Prostate gland (tissue), 2 donors: Measurements from ENCODE around the gene RBM33. TPM values are rescaled to one million over a fixed set of nuclear protein-coding genes. Genes with fewer than 3 reads are reported as not detected.

Experiments
- DNase-seq: peaks from one replicate; pipeline ENCODE4 v3.0.0-alpha.2; 2019; ENCODE audit warnings: low spot score
- H3K27ac ChIP-seq, 2 donors: fragments of 200-600 bp; sonication (generic); 2 replicates each; pipeline ENCODE4 v1.5.1; 2017 to 2019
- H3K27me3 ChIP-seq: fragments of 200-600 bp; sonication (generic); replicated peaks from 2 replicates; pipeline ENCODE4 v1.5.1; 2019; ENCODE audit not compliant: insufficient read depth
- H3K36me3 ChIP-seq, 2 donors: fragments of 200-600 bp; sonication (generic); 1 replicate in 1 of 2; 2 replicates in 1 of 2; pipeline versions ENCODE4 v1.5.1 to v1.8.1; 2017 to 2019
- H3K4me1 ChIP-seq: fragments of 200-600 bp; sonication (generic); replicated peaks from 2 replicates; pipeline ENCODE4 v1.5.1; 2019
- H3K4me3 ChIP-seq, 2 donors: fragments of 200-600 bp; sonication (generic); 2 replicates each; pipeline ENCODE4 v1.5.1; 2017 to 2019
- H3K9me3 ChIP-seq: fragments of 200-600 bp; sonication (generic); 2 replicates; pipeline ENCODE4 v1.5.1; 2017
- POLR2A ChIP-seq: fragments of 450-650 bp; IDR thresholded peaks from one replicate; pipeline ENCODE4 v1.6.1; 2016; ENCODE audit warnings: antibody characterized with exemption, mild to moderate bottlenecking
- POLR2AphosphoS5 ChIP-seq: sonication (generic); formaldehyde crosslinking; IDR thresholded peaks from one replicate; pipeline ENCODE4 v1.6.1; 2017; ENCODE audit warnings: antibody characterized with exemption
- WGBS: methylation state at CpG from one replicate; pipeline ENCODE4 v1.1.5; 2018; 5-methylcytosine and 5-hydroxymethylcytosine counted together
- intact Hi-C: fragments of 100-400 bp; cut with DNase I; formaldehyde crosslinking; loops from one replicate; pipeline ENCODE4 v1.14.2; 2022
- total RNA-seq, 2 donors: library from RNA; depleted of rRNA; stranded (reverse); fragments of >200 nt; gene quantifications; one replicate each; pipeline ENCODE4 v1.1.0, GENCODE V29; 2016
- TF ChIP-seq, protein P1 (sequence below), 4 experiments: fragments of 200-600 bp in 2 of 4; fragments of 450-650 bp in 2 of 4; sonication (generic) in 2 of 4; IDR thresholded peaks; 1 replicate in 3 of 4; 2 replicates in 1 of 4; pipeline ENCODE4 v1.5.1; 2016 to 2019; ENCODE audit warnings: antibody characterized with exemption in 4 of 4, mild to moderate bottlenecking in 2 of 4, moderate library complexity in 2 of 4

Gene RBM33
- total RNA-seq, 2 donors from 2014 or later: 33.2 to 82.9 TPM

DNA sequence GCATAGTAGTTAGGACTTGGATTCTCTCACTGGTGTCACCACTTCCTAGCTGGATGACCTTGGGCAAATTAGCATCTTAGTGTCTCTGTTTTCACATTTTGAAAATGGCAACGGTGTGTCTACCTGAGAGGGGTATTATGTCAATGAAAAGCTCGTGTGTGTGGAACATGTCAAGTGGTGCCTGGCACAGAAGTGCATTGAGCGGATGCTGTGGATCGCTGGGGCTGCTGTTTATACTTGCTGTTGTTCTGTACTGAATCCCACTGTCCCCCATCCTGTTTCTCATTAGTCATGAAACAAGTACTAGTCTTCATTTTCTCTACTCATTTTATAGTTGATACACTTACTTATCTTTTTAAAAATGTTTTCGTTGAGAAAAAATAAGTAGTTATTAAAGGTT lies 26.1 kb downstream of the RBM33 start:
- no peak overlapping the region for H3K27ac ChIP-seq
- H3K27me3 ChIP-seq: no peaks in the 10 kb centered on the region
- H3K36me3 ChIP-seq: no peaks in the 10 kb centered on the region
- TF ChIP-seq POLR2AphosphoS5: no peak
- TF ChIP-seq POLR2A: no peak
- TF ChIP-seq, protein P1, sequence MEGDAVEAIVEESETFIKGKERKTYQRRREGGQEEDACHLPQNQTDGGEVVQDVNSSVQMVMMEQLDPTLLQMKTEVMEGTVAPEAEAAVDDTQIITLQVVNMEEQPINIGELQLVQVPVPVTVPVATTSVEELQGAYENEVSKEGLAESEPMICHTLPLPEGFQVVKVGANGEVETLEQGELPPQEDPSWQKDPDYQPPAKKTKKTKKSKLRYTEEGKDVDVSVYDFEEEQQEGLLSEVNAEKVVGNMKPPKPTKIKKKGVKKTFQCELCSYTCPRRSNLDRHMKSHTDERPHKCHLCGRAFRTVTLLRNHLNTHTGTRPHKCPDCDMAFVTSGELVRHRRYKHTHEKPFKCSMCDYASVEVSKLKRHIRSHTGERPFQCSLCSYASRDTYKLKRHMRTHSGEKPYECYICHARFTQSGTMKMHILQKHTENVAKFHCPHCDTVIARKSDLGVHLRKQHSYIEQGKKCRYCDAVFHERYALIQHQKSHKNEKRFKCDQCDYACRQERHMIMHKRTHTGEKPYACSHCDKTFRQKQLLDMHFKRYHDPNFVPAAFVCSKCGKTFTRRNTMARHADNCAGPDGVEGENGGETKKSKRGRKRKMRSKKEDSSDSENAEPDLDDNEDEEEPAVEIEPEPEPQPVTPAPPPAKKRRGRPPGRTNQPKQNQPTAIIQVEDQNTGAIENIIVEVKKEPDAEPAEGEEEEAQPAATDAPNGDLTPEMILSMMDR (IDR thresholded peaks at IDR 0.05): no peak
- DNase-seq: no peak
- H3K4me1 ChIP-seq: peaks cover 3% of the 10 kb centered on the region
- no peaks in the 10 kb centered on the region for H3K9me3 ChIP-seq
- intact Hi-C loops: no loop called here
- 39% methylated on average over 5 of the region's 5 CpGs for WGBS
- no peak overlapping the region for H3K4me3 ChIP-seq

DNA sequence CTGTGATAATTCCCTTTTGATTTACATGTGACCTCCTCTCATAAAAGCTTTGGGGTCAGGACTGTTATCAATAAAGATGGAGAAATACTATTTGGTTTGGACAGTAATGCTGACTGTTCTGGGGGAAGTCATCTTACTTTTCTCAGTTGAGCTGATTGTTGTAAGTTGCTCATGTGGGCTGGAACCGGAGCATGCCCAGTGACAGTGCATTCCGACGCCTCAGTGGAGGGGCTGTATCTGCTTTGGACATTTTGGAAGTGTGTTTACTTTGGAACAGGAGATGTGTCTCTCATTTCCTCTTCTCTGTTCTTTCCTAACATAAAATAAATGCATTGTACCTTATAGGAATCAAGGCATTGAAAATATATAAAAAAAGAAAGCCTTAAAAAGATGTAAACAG lies 30.1 kb downstream of the RBM33 start:
- no peak for DNase-seq
- peaks cover 3% of the 10 kb centered on the region for H3K4me1 ChIP-seq
- intact Hi-C loops: no loop called here
- H3K36me3 ChIP-seq: no peaks in the 10 kb centered on the region
- 86% methylated on average over 3 of the region's 3 CpGs for WGBS
- H3K27ac ChIP-seq: no peak overlapping the region
- H3K27me3 ChIP-seq: no peaks in the 10 kb centered on the region
- TF ChIP-seq, protein P1 (IDR thresholded peaks at IDR 0.05): no peak
- TF ChIP-seq POLR2AphosphoS5 (no peak), POLR2A (no peak)
- H3K9me3 ChIP-seq: no peaks in the 10 kb centered on the region
- no peak overlapping the region for H3K4me3 ChIP-seq

DNA sequence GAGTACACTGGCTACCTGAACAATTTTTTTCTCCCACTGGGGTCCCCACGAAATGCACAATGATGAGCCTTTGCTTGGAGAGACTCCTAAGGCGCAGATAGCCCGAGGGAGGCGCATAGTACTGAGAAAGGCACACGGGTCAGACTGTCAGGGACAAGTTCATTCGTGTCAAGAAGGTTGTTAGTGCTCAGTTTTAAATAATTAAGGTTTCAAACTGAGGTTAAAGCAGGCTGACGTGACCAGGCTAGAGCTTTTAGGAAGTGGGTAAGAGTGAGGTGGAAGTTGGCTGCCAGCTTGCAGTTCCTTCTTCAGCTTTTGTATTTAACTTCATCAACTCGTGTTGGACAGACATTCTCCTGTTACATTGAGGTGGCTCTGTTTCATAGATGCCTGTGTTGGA lies 31.6 kb downstream of the RBM33 start:
- intact Hi-C loops: no loop called here
- H3K4me1 ChIP-seq: no peaks in the 10 kb centered on the region
- DNase-seq: no peak
- WGBS: 63% methylated on average over 8 of the region's 8 CpGs
- no peak overlapping the region for H3K4me3 ChIP-seq
- H3K27ac ChIP-seq: no peak overlapping the region
- H3K9me3 ChIP-seq: no peaks in the 10 kb centered on the region
- no peaks in the 10 kb centered on the region for H3K36me3 ChIP-seq
- no peak for TF ChIP-seq POLR2A
- no peaks in the 10 kb centered on the region for H3K27me3 ChIP-seq

DNA sequence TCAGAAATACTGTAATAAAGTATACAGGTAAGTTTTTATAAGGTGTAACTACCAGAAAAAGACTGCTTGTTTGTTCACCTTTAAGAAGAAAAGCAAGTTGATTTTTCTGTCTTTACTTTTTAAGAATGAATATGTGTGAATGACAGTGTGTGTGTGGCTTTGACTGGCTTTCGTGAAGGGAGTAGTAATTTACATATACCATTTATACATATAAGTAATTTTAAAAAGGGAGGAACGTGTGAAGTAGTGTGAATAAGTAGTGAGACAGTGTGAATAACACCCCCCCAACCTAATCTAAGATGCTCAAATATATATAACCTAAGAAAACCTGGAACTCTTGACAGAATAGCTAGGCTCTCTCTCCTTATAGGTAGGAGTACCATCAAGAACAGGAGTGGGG lies 33.2 kb downstream of the RBM33 start:
- no peaks in the 10 kb centered on the region for H3K4me1 ChIP-seq
- H3K9me3 ChIP-seq: no peaks in the 10 kb centered on the region
- 89% methylated on average over 2 of the region's 2 CpGs for WGBS
- intact Hi-C loops: no loop called here
- no peaks in the 10 kb centered on the region for H3K27me3 ChIP-seq
- no peak for DNase-seq
- TF ChIP-seq, protein P1 (IDR thresholded peaks at IDR 0.05): no peak
- TF ChIP-seq POLR2A: no peak
- TF ChIP-seq POLR2AphosphoS5: no peak
- H3K27ac ChIP-seq: no peak overlapping the region
- H3K36me3 ChIP-seq: no peaks in the 10 kb centered on the region
- no peak overlapping the region for H3K4me3 ChIP-seq

DNA sequence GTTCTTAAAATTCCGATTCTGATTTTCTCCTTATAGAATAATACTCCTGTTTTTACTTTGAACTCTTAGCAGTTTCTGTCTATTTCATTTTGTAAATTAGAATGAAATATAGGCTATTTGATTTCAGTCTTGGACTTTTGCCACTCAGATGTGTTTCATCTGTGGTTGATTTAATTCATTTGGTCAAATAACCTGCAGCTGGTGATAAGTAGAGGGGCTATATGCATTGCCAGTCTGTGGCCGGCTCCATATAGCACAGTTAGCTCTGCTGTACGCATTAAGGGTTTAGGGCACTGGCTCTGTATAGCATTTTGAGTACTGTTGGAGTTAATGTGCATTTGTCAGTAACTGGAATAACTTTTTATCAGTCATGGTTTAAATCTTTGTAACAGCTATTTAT lies 35.7 kb downstream of the RBM33 start:
- H3K36me3 ChIP-seq: no peaks in the 10 kb centered on the region
- H3K9me3 ChIP-seq: no peaks in the 10 kb centered on the region
- no peak for DNase-seq
- H3K27ac ChIP-seq: no peak overlapping the region
- TF ChIP-seq POLR2A: no peak
- no peak for TF ChIP-seq POLR2AphosphoS5
- TF ChIP-seq, protein P1 (IDR thresholded peaks at IDR 0.05): no peak
- no peaks in the 10 kb centered on the region for H3K27me3 ChIP-seq
- no peaks in the 10 kb centered on the region for H3K4me1 ChIP-seq
- H3K4me3 ChIP-seq: no peak overlapping the region
- WGBS: 93% methylated on average over 3 of the region's 3 CpGs
- intact Hi-C loops: no loop called here

DNA sequence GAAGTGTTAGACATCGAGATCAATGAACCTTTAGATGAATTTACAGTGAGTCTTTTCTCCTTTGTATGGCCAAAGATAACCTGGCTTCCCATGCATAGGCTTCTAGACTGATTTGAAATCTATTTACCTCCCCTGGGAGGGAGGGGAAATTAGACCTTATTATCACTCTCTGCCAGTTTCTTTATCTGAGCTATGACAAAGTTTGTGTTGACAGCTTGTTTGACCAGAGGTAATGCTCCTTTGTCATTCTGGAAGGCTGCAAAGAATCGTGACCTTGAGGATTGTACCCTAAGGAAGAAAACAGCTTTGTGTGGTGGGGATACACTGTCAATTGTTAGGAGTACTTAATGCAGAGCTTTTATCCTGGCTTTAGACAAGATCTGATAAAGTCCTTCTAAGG lies 36.4 kb downstream of the RBM33 start:
- Histone ChIP-seq H3K4me1 (no peaks in the 10 kb centered on the region), H3K27ac (no peak overlapping the region), H3K36me3 (no peaks in the 10 kb centered on the region), H3K4me3 (no peak overlapping the region), H3K27me3 (no peaks in the 10 kb centered on the region), H3K9me3 (no peaks in the 10 kb centered on the region)
- whole genome bisulfite sequencing: 80% methylated on average over 2 of the region's 2 CpGs
- TF ChIP-seq, protein P1 (IDR thresholded peaks at IDR 0.05): no peak
- TF ChIP-seq POLR2AphosphoS5 (no peak), POLR2A (no peak)
- intact Hi-C loops: no loop called here
- DNase-seq: no peak
